GM19043 (cell line): ENCODE results near the gene SPATA16.
A peak's percentile ranks its signal among the peaks of the same experiment; 100 is the strongest.

Experiments used
- ATAC-seq: cut with Tn5 transposase; IDR thresholded peaks from one replicate; pipeline ENCODE4 v1.9.1; 2021; ENCODE audit warnings: low read depth; ENCODE audit not compliant: unreplicated experiment

Gene SPATA16

GRCh38 chr3:172846103-172846561 is 294.9 kb downstream of the SPATA16 start:
- peak; percentile 56 for ATAC-seq

- no peak for ATAC-seq
These were observed 296.6 kb downstream of the SPATA16 start for GRCh38 chr3:172844428-172844827.

GRCh38 chr3:172840913-172841312 is 300.1 kb downstream of the SPATA16 start:
- no peak for ATAC-seq

- no peak for ATAC-seq
These were observed 300.6 kb downstream of the SPATA16 start for GRCh38 chr3:172840463-172840862.

GRCh38 chr3:172839679-172840078 is 301.4 kb downstream of the SPATA16 start:
- no peak for ATAC-seq
